WI38 (cell line): ENCODE measurements around the gene TUB.

Experiments
- H3K4me3 ChIP-seq: 2 replicates; pipeline ENCODE4 v1.5.1; 2011; ENCODE audit warnings: low read depth, mild to moderate bottlenecking, control low read depth, low read length
- TF ChIP-seq, protein P1 (sequence below): IDR thresholded peaks from 2 replicates; pipeline ENCODE4 v1.5.1; 2012; ENCODE audit warnings: low read depth, mild to moderate bottlenecking, control low read depth, low read length

Gene TUB

DNA sequence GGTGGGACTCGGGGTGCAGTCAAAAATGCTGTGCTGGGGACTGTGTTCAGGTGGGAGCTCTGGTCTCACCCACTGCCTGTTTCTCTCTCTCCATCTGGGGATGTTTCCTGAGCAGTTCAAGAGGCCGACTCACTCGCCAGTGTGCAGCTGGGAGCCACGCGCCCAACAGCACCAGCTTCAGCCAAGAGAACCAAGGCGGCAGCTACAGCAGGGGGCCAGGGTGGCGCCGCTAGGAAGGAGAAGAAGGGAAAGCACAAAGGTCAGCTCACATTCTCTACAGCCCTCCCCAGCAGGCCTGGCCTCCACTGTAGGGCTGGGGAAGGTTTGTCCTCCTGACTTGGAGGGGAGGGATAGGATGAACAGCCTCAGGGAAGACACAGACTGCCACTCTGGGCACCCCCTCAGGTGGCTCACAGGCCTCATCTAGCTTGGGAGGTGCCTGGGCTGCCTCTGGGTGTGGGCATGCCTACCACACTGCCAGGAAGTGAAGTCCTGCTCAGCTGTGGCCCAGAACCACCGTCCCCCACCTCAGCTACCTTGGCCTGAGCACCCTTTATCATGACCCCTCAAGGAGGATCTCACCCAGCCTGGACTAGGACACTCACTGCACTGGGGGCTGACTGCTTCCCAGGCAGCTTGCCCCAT is 13.0 kb downstream of the TUB start:
- no peak overlapping the region for H3K4me3 ChIP-seq
- TF ChIP-seq, protein P1, sequence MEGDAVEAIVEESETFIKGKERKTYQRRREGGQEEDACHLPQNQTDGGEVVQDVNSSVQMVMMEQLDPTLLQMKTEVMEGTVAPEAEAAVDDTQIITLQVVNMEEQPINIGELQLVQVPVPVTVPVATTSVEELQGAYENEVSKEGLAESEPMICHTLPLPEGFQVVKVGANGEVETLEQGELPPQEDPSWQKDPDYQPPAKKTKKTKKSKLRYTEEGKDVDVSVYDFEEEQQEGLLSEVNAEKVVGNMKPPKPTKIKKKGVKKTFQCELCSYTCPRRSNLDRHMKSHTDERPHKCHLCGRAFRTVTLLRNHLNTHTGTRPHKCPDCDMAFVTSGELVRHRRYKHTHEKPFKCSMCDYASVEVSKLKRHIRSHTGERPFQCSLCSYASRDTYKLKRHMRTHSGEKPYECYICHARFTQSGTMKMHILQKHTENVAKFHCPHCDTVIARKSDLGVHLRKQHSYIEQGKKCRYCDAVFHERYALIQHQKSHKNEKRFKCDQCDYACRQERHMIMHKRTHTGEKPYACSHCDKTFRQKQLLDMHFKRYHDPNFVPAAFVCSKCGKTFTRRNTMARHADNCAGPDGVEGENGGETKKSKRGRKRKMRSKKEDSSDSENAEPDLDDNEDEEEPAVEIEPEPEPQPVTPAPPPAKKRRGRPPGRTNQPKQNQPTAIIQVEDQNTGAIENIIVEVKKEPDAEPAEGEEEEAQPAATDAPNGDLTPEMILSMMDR, result no peak

DNA sequence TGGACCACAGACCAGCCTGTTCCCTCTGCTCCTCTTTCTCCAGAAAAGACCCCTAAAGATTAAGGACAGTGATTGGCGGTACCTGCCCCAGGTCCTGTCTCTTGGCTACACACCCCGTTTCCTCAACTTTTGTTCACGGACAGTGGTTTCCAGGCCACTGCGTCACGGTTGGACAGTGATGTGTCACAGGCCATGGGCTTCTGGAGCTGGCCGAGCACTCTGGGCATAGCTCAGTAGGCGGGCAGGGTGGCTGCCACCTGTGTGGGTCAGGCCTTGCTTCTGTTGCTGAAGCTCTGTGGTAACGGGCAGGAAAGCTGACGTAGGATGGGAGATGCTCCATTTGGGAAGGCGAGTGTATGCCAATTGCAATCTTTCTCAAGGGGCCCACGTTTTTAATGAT is 13.6 kb downstream of the TUB start:
- TF ChIP-seq, protein P1, result no peak
- H3K4me3 ChIP-seq, result no peak overlapping the region

DNA sequence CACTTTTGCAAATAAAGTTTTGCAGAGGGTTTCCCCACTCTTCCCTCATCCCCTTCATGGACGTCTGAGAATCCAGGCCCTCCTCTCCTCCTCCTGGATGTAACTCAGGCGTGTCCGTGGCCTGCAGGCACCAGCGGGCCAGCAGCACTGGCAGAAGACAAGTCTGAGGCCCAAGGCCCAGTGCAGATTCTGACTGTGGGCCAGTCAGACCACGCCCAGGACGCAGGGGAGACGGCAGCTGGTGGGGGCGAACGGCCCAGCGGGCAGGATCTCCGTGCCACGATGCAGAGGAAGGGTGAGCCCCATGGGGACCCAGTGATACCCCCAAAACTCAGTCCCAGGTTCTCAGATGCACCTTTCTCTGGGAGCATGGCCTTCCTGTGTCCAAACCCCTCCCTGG is 14.4 kb downstream of the TUB start:
- no peak overlapping the region for H3K4me3 ChIP-seq
- TF ChIP-seq, protein P1, result no peak

DNA sequence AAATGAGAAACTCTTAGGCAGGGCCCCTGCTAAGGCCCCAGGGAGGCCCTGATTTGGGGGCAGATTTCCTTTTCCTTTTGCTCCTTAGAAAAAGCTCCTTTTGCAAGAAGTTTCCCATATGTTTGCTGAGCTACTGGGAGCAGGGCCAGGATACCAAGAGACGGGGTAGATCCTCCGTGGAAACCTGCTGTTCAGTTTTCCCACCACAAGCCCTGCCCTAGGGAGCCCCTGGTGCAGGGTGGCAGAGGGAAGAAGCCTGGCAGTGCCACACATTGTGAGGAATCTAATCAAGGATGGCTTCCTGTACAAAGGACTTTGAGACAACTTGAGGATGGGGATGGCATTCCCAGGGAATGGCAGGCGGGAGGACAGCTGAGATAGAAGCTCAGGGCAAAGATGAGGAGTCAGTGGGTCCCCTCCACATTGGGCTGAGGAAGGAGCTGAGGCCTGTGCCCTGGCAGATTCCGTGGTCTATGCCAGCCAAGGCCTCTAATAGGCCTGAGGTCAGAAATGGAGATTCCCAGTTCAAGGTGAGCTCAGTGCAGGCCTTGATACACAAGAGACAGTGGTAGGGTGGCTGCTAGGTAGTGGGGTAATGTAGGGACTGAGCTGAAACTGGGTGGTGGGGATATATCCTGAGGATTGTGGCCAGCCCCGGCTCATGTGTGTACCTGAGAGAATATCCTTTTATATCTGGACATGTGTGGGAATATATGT is 15.0 kb downstream of the TUB start:
- TF ChIP-seq, protein P1, result no peak
- no peak overlapping the region for H3K4me3 ChIP-seq

DNA sequence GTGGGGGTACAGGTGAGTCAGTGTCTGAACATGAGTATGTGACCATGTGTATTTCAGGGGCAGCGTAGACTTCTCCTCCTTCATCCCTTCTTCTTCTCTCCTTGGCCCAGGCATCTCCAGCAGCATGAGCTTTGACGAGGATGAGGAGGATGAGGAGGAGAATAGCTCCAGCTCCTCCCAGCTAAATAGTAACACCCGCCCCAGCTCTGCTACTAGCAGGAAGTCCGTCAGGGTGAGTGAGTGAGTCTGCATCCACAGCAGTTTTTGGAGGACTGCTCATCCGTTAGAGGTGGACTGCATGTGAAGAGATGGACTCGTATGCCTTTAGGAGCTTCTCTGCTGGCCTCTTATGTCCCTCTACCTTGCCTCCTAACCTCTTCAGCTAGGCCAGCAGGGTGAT is 15.6 kb downstream of the TUB start:
- H3K4me3 ChIP-seq, result no peak overlapping the region
- TF ChIP-seq, protein P1, result no peak

DNA sequence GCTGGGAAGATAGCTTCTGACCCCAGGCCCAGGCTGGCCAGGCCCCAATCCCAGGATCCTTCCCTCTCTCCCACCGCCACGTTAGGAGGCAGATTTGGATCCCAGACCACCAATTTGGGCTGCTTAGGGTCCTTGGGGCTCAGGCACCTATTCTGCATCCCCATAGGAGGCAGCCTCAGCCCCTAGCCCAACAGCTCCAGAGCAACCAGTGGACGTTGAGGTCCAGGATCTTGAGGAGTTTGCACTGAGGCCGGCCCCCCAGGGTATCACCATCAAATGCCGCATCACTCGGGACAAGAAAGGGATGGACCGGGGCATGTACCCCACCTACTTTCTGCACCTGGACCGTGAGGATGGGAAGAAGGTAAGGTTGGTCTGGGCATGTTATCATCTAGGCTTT is 16.1 kb downstream of the TUB start:
- TF ChIP-seq, protein P1, result no peak
- H3K4me3 ChIP-seq, result no peak overlapping the region

DNA sequence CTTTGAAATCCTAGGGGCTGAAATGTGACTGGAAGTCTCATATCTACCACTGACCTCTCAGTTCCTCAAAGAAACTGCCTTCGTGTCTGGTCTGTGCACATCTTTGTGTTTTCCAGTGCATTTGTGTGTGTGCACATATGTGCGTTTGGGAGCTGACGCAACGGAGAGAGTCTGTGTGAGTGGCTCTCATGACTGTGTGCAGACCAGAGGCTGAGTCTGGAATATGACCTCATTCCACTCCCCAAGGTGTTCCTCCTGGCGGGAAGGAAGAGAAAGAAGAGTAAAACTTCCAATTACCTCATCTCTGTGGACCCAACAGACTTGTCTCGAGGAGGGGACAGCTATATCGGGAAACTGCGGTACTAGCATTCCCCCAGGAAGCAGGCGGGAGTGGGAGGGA is 16.5 kb downstream of the TUB start:
- TF ChIP-seq, protein P1, result no peak
- no peak overlapping the region for H3K4me3 ChIP-seq
